ENCODE data around the gene ETS2.

The ETS2 gene

DNA sequence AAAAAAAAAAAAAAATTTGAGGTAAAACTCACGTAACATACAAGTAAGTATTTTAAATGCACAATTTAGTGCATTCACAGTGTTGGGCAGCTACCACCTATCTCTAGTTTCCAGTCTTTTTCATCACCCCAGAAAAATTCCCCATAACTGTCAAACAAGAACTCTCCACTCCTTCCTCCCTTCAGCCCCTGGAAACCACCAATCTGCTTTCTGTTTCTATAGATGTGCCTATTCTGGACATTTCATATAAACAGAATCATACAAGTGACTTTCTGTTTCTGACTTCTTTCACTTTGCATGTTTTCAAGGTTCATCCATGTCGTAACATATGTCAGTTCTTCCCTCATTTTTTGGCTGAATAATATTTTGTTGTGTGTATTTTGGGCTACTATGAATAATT lies 24.9 kb upstream of the ETS2 start:
- no peak for DNase-seq

DNA sequence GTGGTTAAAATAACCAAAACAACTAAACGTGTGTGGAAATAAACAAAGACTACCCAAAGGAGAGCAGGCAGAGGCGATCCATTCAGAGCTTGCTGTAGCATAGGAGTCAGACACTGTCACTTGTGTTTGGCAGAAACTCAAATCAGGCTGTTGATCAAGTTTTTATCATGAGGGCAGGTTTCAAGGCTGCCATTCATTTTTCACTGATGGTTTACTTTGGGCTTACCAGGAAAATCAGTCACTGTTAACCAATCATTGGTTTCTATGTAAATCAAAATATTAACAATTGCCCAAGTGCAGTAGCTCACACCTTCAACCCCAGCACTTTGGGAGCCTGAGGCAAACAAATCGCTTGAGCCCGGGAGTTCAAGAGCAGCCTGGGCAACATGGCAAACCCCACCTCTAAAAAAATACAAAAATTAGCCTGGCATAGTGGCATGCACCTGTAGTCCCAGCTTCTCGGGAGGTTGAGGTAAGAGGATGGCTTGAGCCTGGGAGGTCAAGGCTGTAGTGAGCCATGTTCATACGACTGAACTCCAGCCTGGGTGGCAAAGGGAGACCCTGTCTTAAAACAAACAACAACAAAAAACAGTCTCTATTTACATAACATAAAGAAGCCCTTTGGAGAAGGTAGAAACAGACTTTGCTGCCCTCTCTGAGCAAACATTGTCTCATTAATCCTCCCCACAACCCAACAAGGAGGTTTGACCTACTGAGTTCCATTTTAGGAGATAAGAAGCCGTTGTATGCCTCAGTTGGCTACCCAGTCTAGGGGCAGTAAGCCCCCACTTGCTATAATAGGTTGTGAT lies 21.1 kb upstream of the ETS2 start:
- no peak for DNase-seq

DNA sequence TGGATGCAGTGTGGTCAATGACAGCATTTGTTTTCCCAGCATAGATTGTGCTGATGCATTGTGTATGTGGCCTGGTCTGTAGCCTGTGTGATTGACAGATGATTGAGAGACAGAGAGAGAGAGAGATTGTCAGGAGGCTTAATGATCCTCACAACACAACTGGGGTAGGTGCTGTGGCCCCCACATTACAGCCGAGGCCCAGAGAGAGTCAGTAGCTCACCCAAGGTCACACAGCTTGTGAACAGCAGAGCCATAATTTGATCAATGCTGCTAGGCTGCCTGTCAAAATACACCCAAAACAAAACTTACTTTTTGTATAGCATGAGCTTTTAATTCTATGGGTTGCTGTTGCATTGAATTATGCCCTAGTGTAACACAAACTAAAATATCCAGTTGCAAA lies 20.2 kb upstream of the ETS2 start:
- no peak for DNase-seq

DNA sequence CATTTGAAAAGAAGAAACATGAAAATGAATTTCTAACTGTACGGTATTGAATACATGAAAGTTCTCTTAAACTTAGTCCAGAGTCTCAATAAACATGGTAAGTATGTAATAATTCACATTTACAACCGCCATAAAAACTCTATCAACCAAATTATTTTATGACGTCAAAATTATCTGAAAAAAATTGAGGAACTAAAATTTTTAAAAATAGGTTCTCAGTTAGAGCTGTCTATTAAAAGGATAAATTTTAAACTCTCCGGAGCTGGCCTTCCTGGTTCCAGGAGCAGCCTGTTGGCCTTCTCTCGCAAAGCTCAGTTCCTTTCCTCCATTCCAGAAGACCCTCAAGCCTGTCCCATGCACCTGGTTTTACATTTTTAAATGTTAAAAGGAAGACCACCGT lies 18.7 kb upstream of the ETS2 start:
- DNase-seq = no peak

DNA sequence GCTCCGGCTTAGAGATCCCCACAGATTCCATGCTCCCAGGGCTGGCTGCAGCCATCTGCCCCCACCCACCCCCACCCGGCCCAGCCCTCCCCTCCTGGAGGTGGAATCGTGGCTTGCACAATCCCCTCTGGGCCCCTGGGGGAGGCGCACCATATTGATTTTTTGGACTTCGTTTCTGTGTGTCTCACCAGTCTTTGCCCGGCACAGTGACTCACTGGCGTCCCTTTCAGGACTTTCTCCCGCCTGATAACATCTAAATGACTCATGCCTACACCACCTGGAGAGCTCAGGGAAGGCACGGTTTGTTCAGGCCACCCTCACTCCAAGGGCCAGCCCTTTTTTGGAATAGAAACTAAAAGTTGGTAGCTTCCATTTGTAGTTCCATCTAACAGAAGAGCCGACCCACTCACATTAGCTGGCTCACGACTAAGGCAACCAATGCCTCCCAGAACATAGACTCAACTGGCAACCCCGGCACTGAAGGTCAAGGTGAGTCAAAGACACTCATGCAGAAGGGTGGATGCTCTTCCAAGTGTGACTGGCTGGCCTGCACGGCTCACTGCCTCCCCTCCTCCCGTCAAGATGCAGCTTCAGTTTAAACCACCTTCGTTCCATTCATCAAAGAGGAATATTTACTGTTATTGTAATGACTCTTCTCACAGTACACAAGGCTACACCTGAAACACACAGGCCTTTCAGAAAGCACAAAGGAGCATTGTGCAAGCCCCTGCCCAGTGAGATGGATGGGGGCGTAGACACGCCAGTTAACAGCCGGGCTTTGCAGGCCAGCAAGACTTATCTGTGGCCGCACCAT lies 18.1 kb upstream of the ETS2 start:
- DNase-seq = no peak

DNA sequence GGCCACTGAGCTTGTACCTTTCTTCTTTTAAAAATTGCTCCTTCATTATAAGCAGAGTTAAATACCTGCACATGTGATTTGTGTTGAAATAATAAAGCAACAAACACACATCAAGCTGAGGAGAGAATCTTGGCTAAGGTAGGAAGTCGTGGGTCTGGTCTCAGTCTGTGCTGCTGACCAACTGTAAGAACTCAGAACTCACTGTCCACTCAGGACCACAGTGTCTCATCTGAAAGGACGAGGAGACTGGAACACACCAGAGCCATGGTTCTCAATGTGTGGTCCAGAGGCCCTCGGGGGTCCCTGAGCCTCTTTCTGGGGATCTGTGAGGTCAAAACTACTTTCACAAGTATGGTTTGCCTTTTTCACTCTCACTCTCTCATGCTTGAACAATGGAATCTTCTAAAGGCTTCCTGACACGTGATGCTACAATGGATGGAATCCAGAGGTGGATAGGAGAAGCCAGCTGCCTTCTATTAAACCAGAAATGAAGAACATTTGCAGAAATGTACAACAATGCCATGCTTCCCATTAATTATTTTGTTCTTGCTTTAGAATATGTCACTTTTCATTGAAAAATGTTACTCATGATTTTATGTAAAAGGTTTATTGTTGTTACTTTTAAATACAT lies 17.3 kb upstream of the ETS2 start:
- no peak for DNase-seq

DNA sequence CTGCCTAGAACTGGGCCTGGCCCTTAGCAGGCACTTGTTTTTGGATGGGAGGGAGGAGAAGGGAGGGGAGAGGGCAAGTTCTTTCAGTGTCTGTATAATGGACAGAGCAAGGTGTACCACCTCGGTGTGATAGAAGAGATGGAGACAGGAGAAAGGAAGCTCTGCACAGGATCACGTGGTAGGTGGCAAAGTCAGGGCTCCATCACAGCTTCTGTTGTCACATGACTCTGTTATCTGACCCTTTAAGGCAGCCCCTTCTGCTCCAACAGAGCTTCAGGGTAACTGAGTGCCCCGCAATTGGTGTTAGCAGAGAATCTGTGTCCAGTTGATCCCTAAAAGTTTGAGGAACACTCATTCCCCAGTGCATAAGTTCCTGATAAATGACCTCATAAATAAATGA lies 16.5 kb upstream of the ETS2 start:
- DNase-seq = no peak

DNA sequence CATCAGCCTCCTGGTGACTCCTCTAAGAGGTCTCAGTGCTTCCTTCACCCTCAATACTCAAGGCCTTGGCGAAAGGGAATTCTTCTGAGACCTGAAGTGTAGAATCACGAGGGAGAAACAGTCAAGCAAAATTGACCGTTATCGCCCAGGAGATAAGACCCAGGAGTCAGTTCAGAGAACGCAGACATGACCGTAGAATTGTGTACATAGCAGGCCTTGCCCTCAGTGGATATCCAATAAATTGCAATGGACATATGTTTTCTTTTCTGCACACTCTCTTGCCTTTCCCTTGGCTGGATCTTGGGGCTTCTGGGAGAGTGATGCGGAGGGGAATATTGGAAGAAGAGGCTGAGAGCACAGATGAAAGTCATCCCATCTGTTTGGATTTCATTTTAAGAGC lies 15.7 kb upstream of the ETS2 start:
- no peak for DNase-seq

DNA sequence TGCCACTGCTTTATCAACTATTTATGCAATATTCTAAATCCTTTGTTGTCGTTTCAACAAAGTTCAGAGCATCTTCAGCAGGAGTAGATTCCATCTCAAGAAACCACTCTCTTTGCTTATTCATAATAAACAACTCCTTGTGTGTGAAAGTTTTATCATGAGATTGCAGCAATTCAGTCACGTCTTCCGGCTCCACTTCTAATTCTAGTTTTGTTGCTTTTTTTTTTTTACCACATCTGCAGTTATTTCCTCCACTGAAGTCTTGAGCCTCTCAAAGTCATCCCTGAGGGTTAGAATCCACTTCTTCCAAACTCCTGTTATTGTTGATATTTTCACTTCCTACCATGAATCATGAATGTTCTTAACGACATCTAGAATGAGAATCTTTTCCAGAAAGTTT lies 14.8 kb upstream of the ETS2 start:
- DNase-seq = no peak

DNA sequence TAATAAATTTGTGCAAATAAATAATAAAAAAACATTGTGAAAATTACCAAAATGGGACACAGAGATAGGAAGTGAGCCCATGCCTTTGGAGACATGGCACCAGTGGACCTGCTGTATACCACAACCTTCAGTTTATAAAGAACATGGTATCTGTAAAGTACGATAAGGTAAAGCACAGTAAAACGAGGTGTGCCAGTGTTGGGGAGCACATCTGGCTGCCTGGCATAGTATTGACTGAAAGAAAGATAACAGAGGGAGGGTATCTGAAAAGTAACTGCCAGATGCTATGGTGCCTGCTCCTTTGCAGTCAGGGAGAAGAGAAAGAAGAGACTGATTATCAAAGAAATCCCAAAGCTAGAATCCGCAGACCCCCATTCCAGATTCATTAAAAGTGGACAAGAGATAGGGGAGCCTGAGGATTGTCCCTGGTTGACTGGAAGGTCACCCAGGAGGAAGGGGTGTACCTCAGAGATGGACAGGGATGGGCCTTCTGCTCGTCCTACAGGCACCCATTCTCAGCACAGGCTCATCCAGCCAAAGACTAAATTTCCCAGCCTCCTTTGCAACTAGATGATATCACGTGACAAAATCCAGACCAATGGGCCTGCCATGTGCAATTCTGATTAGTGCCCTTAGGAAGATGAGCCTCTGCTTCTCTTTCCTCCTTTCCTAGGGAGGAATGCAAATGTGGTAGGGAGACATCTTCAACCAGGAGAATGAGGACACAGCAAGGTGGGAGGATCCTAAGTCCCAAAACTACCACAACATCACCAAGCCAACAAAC lies 12.9 kb upstream of the ETS2 start:
- no peak for DNase-seq

DNA sequence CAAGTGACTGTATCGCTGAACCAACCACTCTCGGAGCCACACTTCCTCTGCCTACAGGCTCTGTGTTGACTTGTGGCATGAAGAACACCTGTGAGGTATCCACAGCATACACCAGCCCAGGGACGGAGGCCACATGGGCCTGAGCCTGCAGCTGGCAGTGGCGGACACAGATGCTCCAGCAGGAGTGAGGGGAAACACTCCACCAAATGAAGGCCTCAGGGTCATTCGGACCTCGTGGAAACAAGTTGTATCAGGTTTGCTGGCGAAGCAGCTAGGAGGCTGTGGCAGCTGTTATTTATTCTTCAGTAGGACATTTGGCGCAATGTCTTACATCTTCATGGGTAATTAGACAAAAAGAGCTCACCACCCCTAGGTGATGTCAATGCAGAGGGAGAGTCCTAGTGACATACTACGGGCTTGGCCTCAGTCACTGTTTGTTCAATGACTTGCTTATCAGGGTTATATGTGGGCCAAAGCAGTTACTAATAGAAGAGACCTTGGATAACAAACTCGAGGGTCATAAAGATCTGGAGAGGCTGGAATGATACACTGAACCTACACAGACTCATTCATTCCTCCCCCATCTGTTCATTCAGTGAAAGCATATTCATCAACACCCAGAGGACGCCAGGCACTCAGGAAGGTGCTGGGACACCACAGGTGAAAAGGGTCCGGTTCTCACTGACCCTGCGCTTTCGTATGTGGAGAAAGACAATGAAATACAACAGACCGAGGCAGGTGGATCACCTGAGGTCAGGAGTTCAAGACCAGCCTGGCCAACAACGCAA lies 11.6 kb upstream of the ETS2 start:
- DNase-seq = no peak

DNA sequence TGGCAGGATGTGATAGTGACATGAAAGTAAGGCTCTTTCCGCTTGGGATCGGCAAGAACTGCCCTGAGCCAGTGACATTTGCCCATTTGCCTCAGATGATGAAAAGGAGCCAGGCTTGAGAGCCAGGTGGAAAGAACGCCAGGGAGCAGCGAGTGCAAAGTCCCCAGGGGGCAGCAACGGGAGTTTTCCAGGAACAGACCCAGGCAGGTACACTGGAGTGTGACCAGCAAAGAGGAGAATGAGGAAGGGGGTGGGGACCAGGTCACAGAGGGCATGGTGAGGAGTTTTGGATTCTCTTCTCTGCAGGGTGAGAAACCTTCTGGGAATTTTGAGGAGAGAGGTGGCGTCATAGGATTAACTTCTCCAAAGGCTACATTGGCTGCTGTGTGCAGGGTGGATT lies 10.8 kb upstream of the ETS2 start:
- DNase-seq = no peak

DNA sequence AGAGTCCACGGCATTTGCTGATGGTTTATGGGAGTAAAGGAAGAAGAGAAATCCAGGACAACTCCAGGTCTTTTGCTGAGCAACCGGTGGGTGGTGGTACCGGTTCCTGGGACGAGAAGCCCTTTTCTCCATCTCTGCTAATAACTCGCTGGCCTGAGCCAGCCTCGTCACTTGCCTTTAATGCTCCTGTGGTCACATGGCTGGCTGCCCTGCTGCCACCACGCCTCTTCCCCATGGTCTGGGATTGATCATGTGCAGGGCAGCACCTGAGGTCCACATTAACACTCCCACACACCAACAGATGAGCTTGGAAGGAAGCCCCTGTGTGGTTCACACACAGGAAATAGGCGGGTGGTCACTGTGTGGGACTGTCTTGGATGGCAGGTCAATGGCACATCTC lies 10.3 kb upstream of the ETS2 start:
- no peak for DNase-seq

DNA sequence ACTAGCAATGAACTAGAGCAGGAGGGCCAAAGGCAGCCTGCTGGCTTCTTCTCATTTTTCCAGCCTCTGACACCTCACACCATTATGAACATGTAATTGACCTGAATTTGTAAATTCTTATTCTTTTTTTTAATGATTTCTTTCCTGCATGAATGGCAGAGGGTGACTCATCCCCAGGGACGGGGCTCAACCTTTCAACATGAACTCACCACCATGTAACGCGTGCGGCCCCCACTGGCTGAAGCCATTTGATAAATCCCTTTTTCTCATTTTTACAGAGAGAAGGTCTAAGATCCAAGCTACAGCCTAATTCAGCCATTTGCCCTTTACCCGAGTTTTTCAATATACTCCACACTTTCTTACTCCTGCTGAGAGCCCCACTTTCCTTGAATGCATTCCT lies 9.3 kb upstream of the ETS2 start:
- DNase-seq = peak; percentile 27

DNA sequence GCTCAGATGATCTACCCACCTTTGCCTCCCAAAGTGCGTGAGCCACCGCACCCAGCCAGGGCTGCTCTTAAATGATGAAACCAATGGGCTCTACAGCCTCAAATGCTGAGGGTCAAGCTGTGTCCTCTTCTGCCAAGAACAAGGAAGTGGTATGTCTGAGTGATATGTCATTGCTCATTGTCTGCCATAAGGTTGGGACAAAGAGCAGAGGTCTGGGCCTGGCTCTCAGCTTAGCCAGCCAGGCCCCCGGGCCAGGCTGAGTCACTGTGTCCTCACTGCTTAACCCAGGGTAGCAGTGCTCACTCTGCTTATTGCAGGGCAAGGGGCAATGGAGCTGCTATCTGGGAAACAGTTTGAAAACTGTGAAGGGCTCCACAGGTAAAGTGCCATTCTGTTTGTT lies 8.3 kb upstream of the ETS2 start:
- DNase-seq = no peak

DNA sequence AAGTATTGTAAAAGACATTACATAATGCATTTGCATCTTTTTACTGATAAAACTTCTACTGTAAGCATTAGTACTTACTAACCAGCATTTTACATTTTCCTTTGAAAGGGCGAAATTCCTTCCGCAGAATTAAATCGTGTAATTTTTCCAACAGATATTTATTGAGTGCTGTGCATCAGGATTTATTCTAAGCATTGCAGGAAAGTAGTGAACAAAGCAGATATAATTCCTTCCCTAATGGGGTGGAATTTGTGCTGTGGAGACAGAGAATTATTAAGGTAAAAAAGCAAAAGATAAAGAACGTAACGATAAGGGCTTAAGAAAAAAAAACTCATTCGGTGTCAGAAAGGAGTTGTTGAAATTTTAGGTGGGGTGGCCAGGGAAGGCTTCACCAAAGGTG lies 7.6 kb upstream of the ETS2 start:
- DNase-seq = no peak

DNA sequence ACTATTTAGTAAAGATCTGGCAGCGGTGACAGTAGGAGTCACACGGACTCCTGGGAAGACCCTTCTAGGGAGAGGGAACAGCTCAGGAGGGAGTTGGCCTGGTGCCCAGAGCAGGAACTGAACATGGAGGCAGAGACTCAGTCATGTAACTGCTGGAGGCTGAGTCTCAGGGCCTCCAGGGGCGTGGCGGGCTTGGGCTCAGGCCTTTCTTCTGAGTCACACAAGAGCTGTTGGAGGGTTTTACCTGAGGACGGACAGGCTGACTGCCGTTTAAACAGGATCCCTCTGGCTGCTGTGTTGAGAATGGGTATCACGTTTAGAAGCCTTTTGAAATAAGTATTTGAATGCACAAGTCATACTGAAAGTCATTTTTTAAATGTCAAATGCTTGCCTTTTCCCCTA lies 7.2 kb upstream of the ETS2 start:
- no peak for DNase-seq

DNA sequence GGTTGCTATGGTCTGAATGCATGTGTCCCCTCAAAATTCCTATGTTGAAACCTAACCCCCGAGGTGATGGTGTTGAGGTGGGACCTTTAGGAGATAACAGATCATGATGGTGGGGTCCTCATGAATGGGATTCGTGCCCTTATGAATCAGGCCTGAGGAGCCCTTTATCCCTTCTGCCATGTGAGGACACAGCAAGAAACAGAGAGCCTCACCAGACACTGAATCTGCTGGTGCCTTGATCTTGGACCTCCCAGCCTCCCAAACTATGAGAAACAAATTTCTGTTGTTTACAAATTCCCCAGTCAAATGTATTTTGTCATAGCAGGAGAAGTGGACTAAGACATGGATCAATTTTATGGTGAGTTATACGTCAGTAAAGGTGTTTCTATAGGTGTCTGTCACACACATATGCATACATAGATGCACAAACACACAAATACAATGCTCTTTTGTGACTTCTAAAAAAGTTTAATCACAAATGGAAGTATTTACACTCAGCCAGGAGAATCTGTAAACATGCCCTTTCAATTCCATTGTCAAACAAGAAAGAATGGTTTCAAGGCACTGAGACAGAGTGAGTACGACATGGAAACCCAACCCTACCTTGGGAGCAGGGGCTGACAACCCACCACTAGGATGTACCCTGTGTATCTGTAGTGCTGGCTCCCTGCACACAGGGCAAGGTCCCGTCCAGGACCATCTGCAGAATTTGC lies 5.5 kb upstream of the ETS2 start:
- no peak for DNase-seq

DNA sequence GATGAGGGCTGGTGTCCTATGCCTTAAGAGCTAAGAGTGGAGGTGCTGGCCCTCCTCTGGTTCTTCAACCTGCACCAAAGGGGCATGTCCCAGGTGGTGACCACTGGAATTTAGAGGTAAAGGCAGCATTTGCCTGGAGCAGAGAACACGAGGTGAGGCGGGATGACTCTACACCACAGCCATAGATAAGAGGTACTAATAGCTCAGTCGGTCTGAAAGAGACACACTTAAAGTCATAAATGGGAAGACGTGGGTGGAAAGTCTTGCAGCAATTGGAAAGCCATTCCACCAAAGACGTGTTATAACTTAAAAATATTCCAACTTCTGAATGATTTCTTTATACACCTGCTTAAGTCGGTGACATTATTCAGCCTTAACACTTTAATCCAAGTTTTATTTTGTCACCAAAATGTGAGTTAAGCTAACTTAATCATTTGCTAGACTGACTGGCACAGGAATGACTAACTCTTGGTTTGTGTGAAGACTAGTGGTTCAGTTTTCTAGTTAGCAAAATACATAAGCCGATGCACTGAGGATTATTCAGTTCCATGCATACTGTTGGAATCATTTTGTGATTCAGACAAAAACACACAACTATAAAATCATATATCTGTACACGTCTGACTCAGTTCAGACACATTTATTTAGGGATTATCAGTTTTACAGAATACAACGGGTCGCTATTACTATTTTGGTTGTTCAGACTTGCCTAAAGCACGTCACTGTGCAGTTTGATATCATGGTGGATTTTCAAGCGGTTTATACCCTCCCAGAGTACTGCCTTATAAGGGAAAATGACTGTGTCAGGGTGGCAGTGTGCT lies 4.6 kb upstream of the ETS2 start:
- DNase-seq = no peak

Data from CD4-positive, alpha-beta T cell treated with Interleukin-17A for 4 hours (primary cell).